ENCODE data around the gene UBE3C. TPM values are rescaled to one million over a fixed set of nuclear protein-coding genes. Genes with fewer than 3 reads are reported as not detected.

The UBE3C gene
- polyA plus RNA-seq, 1 donor (not counting 4 experiments of a cell fraction or from before 2014, with no cell fraction given): 89.3 TPM

DNA sequence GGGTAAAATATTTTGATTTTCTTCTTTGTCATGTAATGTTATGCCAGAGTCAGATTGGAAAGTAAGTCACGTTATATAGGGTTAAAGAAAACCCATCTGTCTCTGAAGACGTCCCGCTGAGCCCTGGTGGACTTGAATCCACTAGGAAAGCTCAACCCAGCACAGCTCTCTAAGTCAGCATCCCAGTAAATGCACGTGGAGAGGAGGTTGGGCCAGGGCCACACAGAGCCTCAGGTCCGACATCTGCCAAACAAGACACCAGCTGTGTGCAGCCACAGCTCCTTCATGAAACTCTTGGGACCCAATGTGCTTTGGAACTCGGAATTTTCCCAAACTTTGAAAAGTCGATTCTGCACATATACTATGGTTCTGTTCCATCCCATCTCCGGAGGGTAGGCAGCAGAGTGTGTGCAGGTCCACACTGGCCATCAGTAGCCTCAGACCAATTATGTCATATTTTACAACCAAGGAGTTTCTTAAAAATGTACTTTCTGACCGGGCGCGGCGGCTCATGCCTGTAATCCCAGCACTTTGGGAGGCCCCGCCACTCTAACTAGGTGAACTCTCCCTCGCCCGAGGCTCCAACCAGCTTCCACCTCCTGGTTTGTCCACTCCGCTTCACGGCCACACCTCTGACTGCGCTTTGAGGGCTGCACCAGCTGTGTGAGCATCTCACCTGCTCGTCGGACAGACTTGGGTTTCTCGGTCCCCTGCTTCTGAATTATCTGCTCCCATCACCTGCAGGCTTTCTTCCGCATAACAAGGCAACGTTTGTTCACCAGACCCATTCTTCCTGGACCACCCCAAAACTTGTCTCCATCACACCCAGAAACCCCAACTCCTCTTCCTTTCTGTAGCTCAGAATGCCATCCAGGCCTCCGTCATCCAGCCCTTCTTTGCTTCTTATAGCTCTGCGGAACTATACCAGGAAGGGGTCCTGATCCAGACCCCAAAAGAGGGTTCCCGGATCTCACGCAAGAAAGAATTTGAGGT is 168.4 kb downstream of the UBE3C start:
- no peaks in the 10 kb centered on the region for H3K9me3 ChIP-seq (ENCODE audit: control insufficient read depth, low read depth, low read length)
- DNase-seq (ENCODE audit: low read depth, low spot score): no peak
- no peak overlapping the region for H2AFZ ChIP-seq (ENCODE audit: control insufficient read depth, low read length)
- FAIRE-seq: no peak
- no peaks in the 10 kb centered on the region for H3K36me3 ChIP-seq (ENCODE audit: control insufficient read depth in 2 of 2, extremely low read depth in 1 of 2, insufficient read depth in 2 of 2, low read length in 2 of 2)
- H3K9ac ChIP-seq (ENCODE audit: control insufficient read depth, extremely low read depth, insufficient read depth, low read length): no peak overlapping the region
- H4K20me1 ChIP-seq (ENCODE audit: control insufficient read depth, extremely low read depth, insufficient read depth, low read length): no peaks in the 10 kb centered on the region
- dilution Hi-C loops (cut with MboI; ENCODE audit: extremely low pct_ligation_motif_present, low sequenced_read_pairs): no loop called here
- no peaks in the 10 kb centered on the region for H3K79me2 ChIP-seq (ENCODE audit: control insufficient read depth, insufficient read depth, low read length)
- no peak overlapping the region for H3K4me2 ChIP-seq (ENCODE audit: control insufficient read depth, extremely low read depth, insufficient read depth, low read depth, low read length)
- TF ChIP-seq, protein P1, sequence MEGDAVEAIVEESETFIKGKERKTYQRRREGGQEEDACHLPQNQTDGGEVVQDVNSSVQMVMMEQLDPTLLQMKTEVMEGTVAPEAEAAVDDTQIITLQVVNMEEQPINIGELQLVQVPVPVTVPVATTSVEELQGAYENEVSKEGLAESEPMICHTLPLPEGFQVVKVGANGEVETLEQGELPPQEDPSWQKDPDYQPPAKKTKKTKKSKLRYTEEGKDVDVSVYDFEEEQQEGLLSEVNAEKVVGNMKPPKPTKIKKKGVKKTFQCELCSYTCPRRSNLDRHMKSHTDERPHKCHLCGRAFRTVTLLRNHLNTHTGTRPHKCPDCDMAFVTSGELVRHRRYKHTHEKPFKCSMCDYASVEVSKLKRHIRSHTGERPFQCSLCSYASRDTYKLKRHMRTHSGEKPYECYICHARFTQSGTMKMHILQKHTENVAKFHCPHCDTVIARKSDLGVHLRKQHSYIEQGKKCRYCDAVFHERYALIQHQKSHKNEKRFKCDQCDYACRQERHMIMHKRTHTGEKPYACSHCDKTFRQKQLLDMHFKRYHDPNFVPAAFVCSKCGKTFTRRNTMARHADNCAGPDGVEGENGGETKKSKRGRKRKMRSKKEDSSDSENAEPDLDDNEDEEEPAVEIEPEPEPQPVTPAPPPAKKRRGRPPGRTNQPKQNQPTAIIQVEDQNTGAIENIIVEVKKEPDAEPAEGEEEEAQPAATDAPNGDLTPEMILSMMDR (optimal IDR thresholded peaks at IDR 0.05 in 1 of 3, IDR thresholded peaks at IDR 0.05 in 1 of 3, conservative IDR thresholded peaks at IDR 0.05 in 1 of 3; ENCODE audit: extremely low read depth in 1 of 3, insufficient read depth in 2 of 3, low read length in 3 of 3): no peak
- TF ChIP-seq EZH2 (IDR thresholded peaks at IDR 0.05; ENCODE audit: low read length): no peak
- H3K4me3 ChIP-seq (ENCODE audit: control insufficient read depth in 2 of 3, extremely low read depth in 1 of 3, insufficient read depth in 2 of 3, low read depth in 1 of 3, low read length in 3 of 3): no peak overlapping the region
- H3K4me1 ChIP-seq (ENCODE audit: control insufficient read depth, extremely low read depth, insufficient read depth, low read length): peaks cover 29% of the 10 kb centered on the region
- no peak overlapping the region for H3K27ac ChIP-seq (ENCODE audit: control insufficient read depth, insufficient read depth, low read length)
- H3K9me1 ChIP-seq (ENCODE audit: control insufficient read depth, extremely low read depth, insufficient read depth, low read length): no peaks in the 10 kb centered on the region
- no peaks in the 10 kb centered on the region for H3K27me3 ChIP-seq (ENCODE audit: control insufficient read depth, extremely low read depth, insufficient read depth, low read length)

DNA sequence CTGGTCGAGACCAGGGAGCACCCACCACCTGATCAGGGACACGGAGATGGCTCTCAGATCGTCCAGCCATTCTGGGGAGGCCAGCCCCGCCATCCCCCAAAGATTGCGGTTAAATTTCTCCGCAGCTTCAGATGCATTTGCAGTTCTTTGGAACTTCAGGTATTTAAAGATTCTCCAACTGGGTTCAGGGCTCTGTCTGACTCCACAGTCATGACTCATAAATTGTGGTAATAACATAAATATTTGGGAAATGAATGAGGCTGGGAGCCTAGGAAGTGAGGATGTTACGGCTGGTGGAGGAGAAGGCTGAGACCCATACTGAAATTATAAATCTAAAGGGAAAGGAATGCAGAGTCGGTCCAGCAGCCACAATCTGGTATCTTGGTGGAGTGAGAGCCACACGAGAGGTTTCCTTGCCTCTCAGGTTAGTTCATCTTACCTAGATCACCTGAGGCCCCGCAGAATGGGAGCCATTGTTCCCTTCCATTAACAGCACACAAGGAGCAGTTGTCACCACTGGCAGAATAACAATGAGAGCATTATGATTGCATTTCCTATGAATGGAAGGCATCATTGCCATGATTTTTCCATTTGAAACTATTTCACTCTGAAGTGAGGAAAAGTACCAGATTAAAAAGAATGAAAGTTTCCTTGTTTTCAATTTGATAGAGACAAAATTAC is 171.4 kb downstream of the UBE3C start:
- FAIRE-seq (peak; percentile 82), DNase-seq (ENCODE audit: low read depth, low spot score) (peak; percentile 73)
- H3K4me1 ChIP-seq (ENCODE audit: control insufficient read depth, extremely low read depth, insufficient read depth, low read length): peaks cover 24% of the 10 kb centered on the region
- H4K20me1 ChIP-seq (ENCODE audit: control insufficient read depth, extremely low read depth, insufficient read depth, low read length): no peaks in the 10 kb centered on the region
- no peaks in the 10 kb centered on the region for H3K36me3 ChIP-seq (ENCODE audit: control insufficient read depth in 2 of 2, extremely low read depth in 1 of 2, insufficient read depth in 2 of 2, low read length in 2 of 2)
- H3K27me3 ChIP-seq (ENCODE audit: control insufficient read depth, extremely low read depth, insufficient read depth, low read length): no peaks in the 10 kb centered on the region
- TF ChIP-seq, protein P1 (optimal IDR thresholded peaks at IDR 0.05 in 1 of 3, IDR thresholded peaks at IDR 0.05 in 1 of 3, conservative IDR thresholded peaks at IDR 0.05 in 1 of 3; ENCODE audit: extremely low read depth in 1 of 3, insufficient read depth in 2 of 3, low read length in 3 of 3): no peak
- TF ChIP-seq EZH2 (IDR thresholded peaks at IDR 0.05; ENCODE audit: low read length): no peak
- H3K9me1 ChIP-seq (ENCODE audit: control insufficient read depth, extremely low read depth, insufficient read depth, low read length): no peaks in the 10 kb centered on the region
- peak overlapping the region; percentile 80 for H3K4me2 ChIP-seq (ENCODE audit: control insufficient read depth, extremely low read depth, insufficient read depth, low read depth, low read length)
- H3K27ac ChIP-seq (ENCODE audit: control insufficient read depth, insufficient read depth, low read length): peak overlapping the region; percentile 88
- dilution Hi-C loops (cut with MboI; ENCODE audit: extremely low pct_ligation_motif_present, low sequenced_read_pairs): no loop called here
- peak overlapping the region; percentile 44 for H2AFZ ChIP-seq (ENCODE audit: control insufficient read depth, low read length)
- peak overlapping the region; percentile 65 for H3K9ac ChIP-seq (ENCODE audit: control insufficient read depth, extremely low read depth, insufficient read depth, low read length)
- H3K79me2 ChIP-seq (ENCODE audit: control insufficient read depth, insufficient read depth, low read length): no peaks in the 10 kb centered on the region
- peak overlapping the region in 1 of 3 experiments; percentile 11 for H3K4me3 ChIP-seq (ENCODE audit: control insufficient read depth in 2 of 3, extremely low read depth in 1 of 3, insufficient read depth in 2 of 3, low read depth in 1 of 3, low read length in 3 of 3)
- H3K9me3 ChIP-seq (ENCODE audit: control insufficient read depth, low read depth, low read length): no peaks in the 10 kb centered on the region
